PC-3 (cell line): Measurements from ENCODE around the gene METTL26. TPM values are rescaled to one million over a fixed set of nuclear protein-coding genes. Genes with fewer than 3 reads are reported as not detected.

ENCODE experiments used
- ATAC-seq: fragments of 200-7000 bp; cut with Tn5 transposase; 2 replicates; pipeline ENCODE4 v1.9.1; 2020; ENCODE audit warnings: mild to moderate bottlenecking, moderate library complexity
- BruUV-seq: library from RNA; stranded (reverse); fragments of 400-500 nt; replicated peaks from 2 replicates; lab custom pipeline; 2021; lab: Mats Ljungman, UMichigan
- CTCF ChIA-PET: fragments of 300-600 bp; sonication (Branson Sonifier 250); formaldehyde crosslinking; loops from one replicate; lab custom pipeline; 2022; ENCODE audit warnings: antibody characterized with exemption; lab: Charles Lee
- POLR2A ChIA-PET: fragments of 300-600 bp; sonication (Branson Sonifier 250); formaldehyde crosslinking; loops from one replicate; lab custom pipeline; 2022; ENCODE audit warnings: antibody characterized with exemption; ENCODE audit not compliant: unreplicated experiment; lab: Charles Lee
- DNase-seq: peaks from one replicate; pipeline ENCODE4 v3.0.0-alpha.2; 2015
- H2AFZ ChIP-seq: fragments of 300-600 bp; sonication (generic); 2 replicates; pipeline ENCODE4 v1.6.0; 2016; ENCODE audit warnings: antibody characterized with exemption, low read length
- H3F3A ChIP-seq: fragments of 300-600 bp; sonication (generic); one replicate; pipeline ENCODE4 v1.6.0; 2017; ENCODE audit warnings: antibody characterized with exemption, low read length, control low read depth, mild to moderate bottlenecking; ENCODE audit not compliant: unreplicated experiment
- H3K27ac ChIP-seq: fragments of 300-600 bp; sonication (generic); 2 replicates; pipeline ENCODE4 v1.5.1; 2016; ENCODE audit warnings: mild to moderate bottlenecking, low read length
- H3K27me3 ChIP-seq: fragments of 300-600 bp; sonication (generic); 2 replicates; pipeline ENCODE4 v1.6.1; 2016; ENCODE audit warnings: low read length, mixed read lengths
- H3K36me3 ChIP-seq: fragments of 300-600 bp; sonication (generic); 2 replicates; pipeline ENCODE4 v1.6.1; 2016; ENCODE audit warnings: low read depth, mixed run types, low read length, mixed read lengths
- H3K4me1 ChIP-seq: fragments of 300-600 bp; sonication (generic); 2 replicates; pipeline ENCODE4 v1.5.1; 2016; ENCODE audit warnings: low read length; ENCODE audit not compliant: insufficient read depth
- H3K4me2 ChIP-seq: fragments of 300-600 bp; sonication (generic); 2 replicates; pipeline ENCODE4 v1.6.0; 2016; ENCODE audit warnings: low read length
- H3K4me3 ChIP-seq: fragments of 300-600 bp; sonication (generic); 2 replicates; pipeline ENCODE4 v1.5.1; 2016; ENCODE audit warnings: mild to moderate bottlenecking, low read length, mixed read lengths
- H3K79me2 ChIP-seq: fragments of 300-600 bp; sonication (generic); 2 replicates; pipeline ENCODE4 v1.6.1; 2017; ENCODE audit warnings: low read length, mixed read lengths
- H3K9ac ChIP-seq: fragments of 300-600 bp; sonication (generic); 2 replicates; pipeline ENCODE4 v1.6.0; 2016; ENCODE audit warnings: mild to moderate bottlenecking, low read length
- H3K9me2 ChIP-seq: fragments of 300-600 bp; sonication (generic); replicated peaks from 2 replicates; pipeline ENCODE4 v1.6.1; 2016; ENCODE audit warnings: mixed run types, low read length, mixed read lengths
- H3K9me3 ChIP-seq: fragments of 300-600 bp; sonication (generic); 2 replicates; pipeline ENCODE4 v1.6.1; 2016; ENCODE audit warnings: low read length, mixed read lengths
- H4K20me1 ChIP-seq: fragments of 300-600 bp; sonication (generic); 2 replicates; pipeline ENCODE4 v1.6.1; 2016; ENCODE audit warnings: low read length, mixed read lengths
- EZH2 ChIP-seq: fragments of 300-600 bp; sonication (generic); IDR thresholded peaks from one replicate; pipeline ENCODE4 v1.6.1; 2017; ENCODE audit warnings: antibody characterized with exemption, mild to moderate bottlenecking, low read length; ENCODE audit not compliant: unreplicated experiment
- EZH2phosphoT487 ChIP-seq: fragments of 300-600 bp; sonication (generic); IDR thresholded peaks from 2 replicates; pipeline ENCODE4 v1.6.1; 2018; ENCODE audit warnings: mild to moderate bottlenecking, antibody characterized with exemption, low read length, borderline replicate concordance
- intact Hi-C: fragments of 100-400 bp; cut with micrococcal nuclease; formaldehyde crosslinking; loops from 2 replicates; pipeline ENCODE4 v1.9.0; 2023
- total RNA-seq: library from RNA; depleted of rRNA; stranded (reverse); fragments of >200 nt; gene quantifications from 2 replicates; pipeline ENCODE4 v1.2.3, GENCODE V29; 2014
- TF ChIP-seq, protein P1 (sequence below): fragments of 300-600 bp; sonication (generic); conservative IDR thresholded peaks from 2 replicates; pipeline ENCODE4 v1.5.1; 2017; ENCODE audit warnings: antibody characterized with exemption, low read depth, mild to moderate bottlenecking, low read length

The METTL26 gene
- total RNA-seq, 1 experiment from 2014 or later: 179 TPM

DNA sequence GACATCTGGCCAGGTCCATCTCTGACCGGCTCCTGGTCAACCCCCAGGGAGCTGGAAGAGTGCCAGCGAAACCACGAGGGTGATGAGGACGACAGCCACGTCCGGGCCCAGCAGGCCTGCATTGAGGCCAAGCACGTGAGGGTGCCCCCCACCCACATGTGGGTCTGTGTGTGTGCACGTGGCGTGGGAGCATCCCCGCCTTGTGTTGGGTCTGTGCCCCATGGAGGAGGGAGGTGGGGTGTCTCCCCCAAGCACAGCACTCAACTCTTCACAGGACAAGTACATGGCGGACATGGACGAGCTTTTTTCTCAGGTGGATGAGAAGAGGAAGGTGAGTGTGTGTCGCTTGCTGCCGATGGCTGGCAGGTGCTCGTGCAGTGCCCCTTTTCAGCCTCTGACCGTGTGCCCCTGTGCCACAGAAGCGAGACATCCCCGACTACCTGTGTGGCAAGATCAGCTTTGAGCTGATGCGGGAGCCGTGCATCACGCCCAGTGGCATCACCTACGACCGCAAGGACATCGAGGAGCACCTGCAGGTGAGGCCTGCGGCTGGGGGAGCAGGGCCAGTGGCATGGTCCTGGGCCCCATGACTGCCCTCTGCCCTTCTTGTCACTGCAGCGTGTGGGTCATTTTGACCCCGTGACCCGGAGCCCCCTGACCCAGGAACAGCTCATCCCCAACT, 45.8 kb upstream of the METTL26 start:
- Histone ChIP-seq H3K9ac (0 out of 2 replicates have a peak overlapping the region, but pooled peaks have one; percentile 74), H3K4me3 (peak overlapping the region; percentile 78)

DNA sequence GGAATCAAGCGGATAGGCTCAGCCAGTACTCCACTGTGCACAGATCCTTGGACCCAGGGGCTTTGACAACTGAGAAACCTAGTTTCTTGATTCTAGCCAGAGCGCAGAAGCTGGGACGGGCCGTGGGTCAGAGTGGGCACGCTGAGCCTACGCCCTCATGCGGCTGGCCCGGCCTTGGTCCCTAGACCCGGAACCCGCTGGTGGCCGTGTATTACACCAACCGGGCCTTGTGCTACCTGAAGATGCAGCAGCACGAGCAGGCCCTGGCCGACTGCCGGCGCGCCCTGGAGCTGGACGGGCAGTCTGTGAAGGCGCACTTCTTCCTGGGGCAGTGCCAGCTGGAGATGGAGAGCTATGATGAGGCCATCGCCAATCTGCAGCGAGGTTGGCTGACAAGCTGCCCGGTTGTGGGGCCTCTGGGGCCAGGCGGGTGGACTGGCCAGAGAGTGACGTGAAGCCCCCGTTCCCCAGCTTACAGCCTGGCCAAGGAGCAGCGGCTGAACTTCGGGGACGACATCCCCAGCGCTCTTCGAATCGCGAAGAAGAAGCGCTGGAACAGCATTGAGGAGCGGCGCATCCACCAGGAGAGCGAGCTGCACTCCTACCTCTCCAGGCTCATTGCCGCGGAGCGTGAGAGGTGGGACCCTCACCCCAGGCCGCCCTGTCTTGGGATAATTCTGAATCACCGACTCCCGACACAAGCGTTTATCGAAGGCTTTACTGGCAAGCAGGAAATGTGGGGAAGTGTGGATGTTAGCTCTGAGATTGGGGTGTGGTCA, 45.1 kb upstream of the METTL26 start:
- peaks cover 6% of the 10 kb centered on the region for H3K36me3 ChIP-seq
- TF ChIP-seq, protein P1, sequence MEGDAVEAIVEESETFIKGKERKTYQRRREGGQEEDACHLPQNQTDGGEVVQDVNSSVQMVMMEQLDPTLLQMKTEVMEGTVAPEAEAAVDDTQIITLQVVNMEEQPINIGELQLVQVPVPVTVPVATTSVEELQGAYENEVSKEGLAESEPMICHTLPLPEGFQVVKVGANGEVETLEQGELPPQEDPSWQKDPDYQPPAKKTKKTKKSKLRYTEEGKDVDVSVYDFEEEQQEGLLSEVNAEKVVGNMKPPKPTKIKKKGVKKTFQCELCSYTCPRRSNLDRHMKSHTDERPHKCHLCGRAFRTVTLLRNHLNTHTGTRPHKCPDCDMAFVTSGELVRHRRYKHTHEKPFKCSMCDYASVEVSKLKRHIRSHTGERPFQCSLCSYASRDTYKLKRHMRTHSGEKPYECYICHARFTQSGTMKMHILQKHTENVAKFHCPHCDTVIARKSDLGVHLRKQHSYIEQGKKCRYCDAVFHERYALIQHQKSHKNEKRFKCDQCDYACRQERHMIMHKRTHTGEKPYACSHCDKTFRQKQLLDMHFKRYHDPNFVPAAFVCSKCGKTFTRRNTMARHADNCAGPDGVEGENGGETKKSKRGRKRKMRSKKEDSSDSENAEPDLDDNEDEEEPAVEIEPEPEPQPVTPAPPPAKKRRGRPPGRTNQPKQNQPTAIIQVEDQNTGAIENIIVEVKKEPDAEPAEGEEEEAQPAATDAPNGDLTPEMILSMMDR: peak; percentile 19; the same call in 1 of the 2 replicates
- no peak for TF ChIP-seq EZH2
- no peaks in the 10 kb centered on the region for H3F3A ChIP-seq
- ChIA-PET CTCF (no interaction called here), POLR2A (interaction anchor here (0.6 kb wide), 1 partner anchor 300 kb away, joined by 3 read pairs; the partner anchor contains the start of gene SOX8)
- no peaks in the 10 kb centered on the region for H3K9me3 ChIP-seq
- 0 out of 2 replicates have a peak overlapping the region, but pooled peaks have one; percentile 10 for H3K27ac ChIP-seq
- H4K20me1 ChIP-seq: peaks cover 10% of the 10 kb centered on the region; the same call in 1 of the 2 replicates
- H3K27me3 ChIP-seq: no peaks in the 10 kb centered on the region
- intact Hi-C loops: no loop called here
- peak overlapping the region; percentile 78 for H3K4me3 ChIP-seq
- ATAC-seq: 0 out of 2 replicates have a peak, but pooled peaks have one; percentile 0
- no peak overlapping the region for H2AFZ ChIP-seq
- no TSS peak for BruUV-seq
- DNase-seq: peak; percentile 44
- H3K9me2 ChIP-seq: no peaks in the 10 kb centered on the region
- peaks cover 35% of the 10 kb centered on the region for H3K79me2 ChIP-seq
- peaks cover 26% of the 10 kb centered on the region for H3K4me1 ChIP-seq
- peak overlapping the region; percentile 74 for H3K9ac ChIP-seq
- H3K4me2 ChIP-seq: peak overlapping the region; percentile 90

More for the DNA sequence above, 45.8 kb upstream of the METTL26 start:
- BruUV-seq: TSS peak; percentile 69
- Histone ChIP-seq H4K20me1 (peaks cover 10% of the 10 kb centered on the region; the same call in 1 of the 2 replicates), H3K27me3 (no peaks in the 10 kb centered on the region), H3K36me3 (peaks cover 6% of the 10 kb centered on the region), H3K9me3 (no peaks in the 10 kb centered on the region), H2AFZ (no peak overlapping the region), H3K9me2 (no peaks in the 10 kb centered on the region), H3K27ac (no peak overlapping the region), H3K79me2 (peaks cover 35% of the 10 kb centered on the region), H3K4me2 (peak overlapping the region; percentile 90), H3F3A (no peaks in the 10 kb centered on the region), H3K4me1 (peaks cover 26% of the 10 kb centered on the region)
- intact Hi-C loops: no loop called here
- ChIA-PET POLR2A (interaction anchor here (0.6 kb wide), 1 partner anchor 300 kb away, joined by 3 read pairs; the partner anchor contains the start of gene SOX8), CTCF (no interaction called here)
- TF ChIP-seq EZH2phosphoT487 (no peak), EZH2 (no peak)
- TF ChIP-seq, protein P1: no peak
- no peak for ATAC-seq
- peak; percentile 41 for DNase-seq
